Activated CD4-positive, alpha-beta T cell treated with anti-CD3 and anti-CD28 coated beads, Interleukin-2, Interleukin-6, amounts not matched to agents 100 ng/mL and 50 ng/mL, durations not matched to agents 16 hours and 8 hours (primary cell): ENCODE data around the gene THSD4.
"Not testable (repeated sequence)": the region's sequence is repeated elsewhere in the genome, so short reads cannot be mapped to it uniquely, and the experiment has no call there.

Source experiments
- DNase-seq: peaks from one replicate; pipeline ENCODE4 v3.0.0-alpha.2; 2020

Gene THSD4

GRCh38 chr15:71357967-71358366 is 242.7 kb downstream of the THSD4 start:
- DNase-seq: no peak

GRCh38 chr15:71359246-71359645 is 244.0 kb downstream of the THSD4 start:
- DNase-seq: no peak

GRCh38 chr15:71362556-71362955 is 247.3 kb downstream of the THSD4 start:
- DNase-seq: no peak

DNA sequence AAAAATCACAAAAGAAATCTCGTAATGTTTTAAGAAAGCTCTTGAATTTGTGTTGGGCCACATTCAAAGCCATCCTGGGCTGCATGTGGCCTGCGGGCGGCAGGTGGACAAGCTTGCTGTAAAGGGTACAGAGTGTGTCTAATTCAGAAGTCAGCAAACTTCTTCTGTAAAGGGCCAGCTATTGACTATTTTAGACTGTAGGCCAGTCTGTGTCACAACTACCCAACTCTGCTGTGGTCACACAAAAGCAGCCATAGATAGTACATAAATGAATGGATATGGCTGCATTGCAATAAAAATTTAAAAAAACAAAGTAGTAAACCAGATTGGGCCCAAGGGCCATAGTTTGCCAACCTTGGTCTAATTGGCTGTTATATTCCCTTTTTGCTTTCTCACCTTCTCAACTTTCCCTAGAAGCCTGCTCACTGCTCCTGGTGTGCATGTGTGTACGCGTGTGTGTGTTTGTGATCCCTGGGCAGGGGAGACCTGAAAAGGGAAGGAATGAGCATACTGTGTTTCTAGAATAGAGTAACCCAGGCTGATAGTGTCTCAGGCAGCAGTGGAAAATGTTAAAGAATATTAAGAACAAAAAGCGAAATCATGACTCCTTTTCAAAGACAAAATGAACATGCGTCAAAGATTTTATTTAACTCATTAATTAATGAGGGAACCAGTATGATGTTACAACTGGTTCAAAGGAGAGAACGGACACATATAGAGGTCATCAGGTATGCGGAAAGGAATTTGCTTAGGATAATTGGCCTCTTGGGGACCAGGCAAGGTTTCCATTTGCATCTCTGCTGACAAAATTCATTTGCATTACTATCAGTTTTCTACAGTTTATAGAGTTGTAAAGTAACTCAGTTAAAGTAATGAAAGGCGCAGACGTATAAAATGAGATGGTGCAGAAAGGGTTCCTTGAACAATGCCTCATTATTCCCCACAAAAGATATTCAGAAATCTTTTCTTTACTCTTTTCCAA is 248.0 kb downstream of the THSD4 start:
- DNase-seq: no peak

- DNase-seq: no peak
Measured at GRCh38 chr15:71364117-71364584, 248.9 kb downstream of the THSD4 start.

- no peak for DNase-seq
Measured at GRCh38 chr15:71366522-71366921, 251.3 kb downstream of the THSD4 start.

DNA sequence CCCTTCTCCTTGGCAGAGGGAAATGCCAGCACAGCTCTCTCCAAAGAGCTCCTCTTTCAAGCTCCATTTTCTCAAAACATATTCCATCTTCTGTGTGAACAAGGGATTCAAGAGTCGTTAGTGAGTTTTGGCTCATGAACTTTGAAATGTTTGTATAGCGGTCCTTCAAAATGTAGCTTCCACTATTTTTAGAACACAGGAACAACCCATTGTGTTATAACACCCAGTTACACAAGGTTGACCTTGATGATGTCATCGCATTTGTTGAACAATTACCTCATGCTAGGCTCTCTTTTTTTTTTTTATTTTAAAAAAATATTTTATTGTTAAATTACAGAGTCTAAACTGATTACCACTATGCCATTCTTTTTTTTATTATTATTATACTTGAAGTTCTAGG is 251.7 kb downstream of the THSD4 start:
- no peak for DNase-seq

DNA sequence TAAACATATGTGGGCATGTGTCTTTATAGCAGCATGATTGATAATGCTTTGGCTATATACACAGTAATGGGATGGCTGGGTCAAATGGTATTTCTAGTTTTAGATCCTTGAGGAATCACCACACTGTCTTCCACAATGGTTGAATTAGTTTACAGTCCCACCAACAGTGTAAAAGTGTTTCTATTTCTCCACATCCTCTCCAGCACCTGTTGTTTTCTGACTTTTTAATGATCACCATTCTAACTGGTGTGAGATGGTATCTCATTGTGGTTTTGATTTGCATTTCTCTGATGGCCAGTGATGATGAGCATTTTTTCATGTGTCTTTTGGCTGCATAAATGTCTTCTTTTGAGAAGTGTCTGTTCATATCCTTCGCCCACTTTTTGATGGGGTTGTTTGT is 252.5 kb downstream of the THSD4 start:
- not testable (repeated sequence) for DNase-seq

- not testable (repeated sequence) for DNase-seq
Measured at GRCh38 chr15:71372769-71373168, 257.5 kb downstream of the THSD4 start.

GRCh38 chr15:71373917-71374316 is 258.6 kb downstream of the THSD4 start:
- no peak for DNase-seq

GRCh38 chr15:71374607-71375352 is 259.5 kb downstream of the THSD4 start:
- DNase-seq: no peak

DNA sequence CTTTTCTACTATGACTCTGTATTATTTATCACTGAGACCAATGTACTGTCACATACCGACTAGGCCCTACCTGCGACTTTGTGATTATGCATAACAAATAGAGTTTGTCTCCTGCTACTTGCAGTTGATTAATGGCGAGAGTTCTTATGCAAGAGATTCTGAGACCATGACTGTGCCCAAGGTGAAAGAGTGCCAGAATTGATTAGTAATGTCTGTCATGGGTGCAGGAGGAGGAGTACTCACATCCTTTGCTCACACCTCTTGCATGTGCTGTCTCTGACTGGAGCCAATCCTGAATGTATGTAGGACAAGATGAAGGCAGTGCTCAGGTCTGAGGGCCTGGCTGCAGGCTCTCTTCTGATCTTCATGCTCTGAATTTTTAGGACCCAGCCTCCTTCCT is 260.7 kb downstream of the THSD4 start:
- DNase-seq: no peak

GRCh38 chr15:71379893-71380292 is 264.6 kb downstream of the THSD4 start:
- no peak for DNase-seq

DNA sequence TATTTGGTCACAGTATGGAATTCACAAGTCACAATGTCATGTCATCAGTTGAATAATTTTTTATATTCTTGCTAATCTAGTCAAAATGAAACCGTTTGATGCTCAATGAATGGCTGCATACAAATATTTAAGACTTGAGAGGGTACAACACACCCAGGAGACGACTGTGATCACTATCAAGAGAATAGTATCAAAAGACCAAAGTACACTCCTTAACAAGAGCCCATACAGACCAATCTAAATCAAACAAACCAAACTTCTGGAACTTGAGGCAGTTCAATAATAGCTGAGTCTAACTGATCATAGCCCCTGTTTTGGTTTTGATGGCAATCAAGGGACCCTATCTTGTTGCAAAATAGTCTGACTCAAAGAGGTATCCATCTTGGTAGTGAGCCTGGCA is 265.1 kb downstream of the THSD4 start:
- DNase-seq: no peak

GRCh38 chr15:71384501-71384900 is 269.2 kb downstream of the THSD4 start:
- DNase-seq: no peak

GRCh38 chr15:71385026-71385425 is 269.8 kb downstream of the THSD4 start:
- no peak for DNase-seq

- DNase-seq: no peak
Measured at GRCh38 chr15:71385457-71385856, 270.2 kb downstream of the THSD4 start.

GRCh38 chr15:71386005-71386404 is 270.7 kb downstream of the THSD4 start:
- DNase-seq: no peak

- DNase-seq: peak; percentile 6
Measured at GRCh38 chr15:71386448-71387236, 271.4 kb downstream of the THSD4 start.

DNA sequence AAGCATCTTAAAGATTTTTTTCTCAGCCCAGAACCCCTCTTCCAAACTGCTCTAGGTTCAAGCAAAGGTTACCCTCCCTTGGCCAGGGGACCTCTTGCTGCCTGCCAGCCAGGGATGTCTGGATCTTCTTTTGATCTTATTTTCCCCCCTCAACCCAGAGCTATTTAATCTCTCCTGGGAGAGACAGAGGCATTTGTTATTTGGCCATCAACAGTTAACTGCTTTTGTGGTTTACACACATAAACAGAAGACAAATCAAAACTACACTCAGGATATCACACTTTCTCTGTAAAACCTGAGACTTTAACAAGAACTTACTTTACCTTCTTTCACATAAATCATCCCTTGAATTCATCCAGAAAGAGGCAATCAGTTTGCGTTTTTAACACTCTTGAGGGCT is 272.5 kb downstream of the THSD4 start:
- DNase-seq: no peak

DNA sequence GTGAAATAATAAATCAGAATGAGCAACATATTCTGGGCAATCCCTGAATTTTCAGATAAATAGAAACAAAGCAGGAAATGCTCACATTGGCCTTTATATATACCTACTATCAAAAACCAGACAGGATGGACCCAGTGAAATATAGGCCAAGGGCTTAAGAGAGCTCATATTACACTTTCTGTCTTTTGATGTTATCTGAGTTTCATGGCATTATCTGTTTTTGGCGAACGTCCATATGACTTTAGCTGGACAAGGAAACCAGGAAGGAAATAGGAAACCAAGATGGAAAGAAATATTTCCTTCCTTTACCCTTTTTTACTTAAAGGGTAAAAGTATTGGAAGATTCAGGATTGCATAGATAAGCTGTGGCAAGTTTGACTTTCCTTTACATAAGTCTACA is 274.8 kb downstream of the THSD4 start:
- DNase-seq: no peak

DNA sequence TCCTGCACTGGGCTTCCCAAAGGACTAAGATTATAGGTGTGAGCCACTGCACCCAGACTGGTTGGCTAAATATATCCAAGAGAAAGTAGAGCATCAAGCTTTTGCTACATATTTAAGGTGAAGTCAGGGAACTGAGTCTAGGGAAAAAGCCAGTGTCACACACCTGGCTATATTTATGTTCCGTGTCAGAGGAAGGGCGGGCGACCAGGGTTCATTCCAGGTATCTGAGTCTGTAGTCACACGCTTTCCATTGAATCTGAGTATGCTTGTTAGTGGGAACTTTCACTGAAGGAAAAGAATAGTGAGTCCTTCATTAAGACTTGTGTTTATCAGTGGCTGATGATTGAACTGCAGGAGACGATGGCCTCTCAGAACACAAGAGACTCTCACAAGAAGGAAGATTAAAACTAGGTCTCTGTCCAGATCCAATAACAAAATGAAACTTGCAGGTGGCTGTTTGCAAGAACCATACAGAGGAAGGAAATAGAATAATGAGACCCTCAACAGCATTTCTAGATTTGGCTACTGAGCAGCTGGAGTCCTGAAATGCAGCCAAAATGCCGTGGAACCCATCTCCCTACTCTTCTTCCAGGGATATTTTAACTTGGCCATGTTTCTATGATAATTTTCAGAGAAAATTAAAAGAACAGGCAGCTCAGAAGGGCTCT is 276.3 kb downstream of the THSD4 start:
- DNase-seq: no peak
